ENCODE results near the gene KLHL22.

DNA sequence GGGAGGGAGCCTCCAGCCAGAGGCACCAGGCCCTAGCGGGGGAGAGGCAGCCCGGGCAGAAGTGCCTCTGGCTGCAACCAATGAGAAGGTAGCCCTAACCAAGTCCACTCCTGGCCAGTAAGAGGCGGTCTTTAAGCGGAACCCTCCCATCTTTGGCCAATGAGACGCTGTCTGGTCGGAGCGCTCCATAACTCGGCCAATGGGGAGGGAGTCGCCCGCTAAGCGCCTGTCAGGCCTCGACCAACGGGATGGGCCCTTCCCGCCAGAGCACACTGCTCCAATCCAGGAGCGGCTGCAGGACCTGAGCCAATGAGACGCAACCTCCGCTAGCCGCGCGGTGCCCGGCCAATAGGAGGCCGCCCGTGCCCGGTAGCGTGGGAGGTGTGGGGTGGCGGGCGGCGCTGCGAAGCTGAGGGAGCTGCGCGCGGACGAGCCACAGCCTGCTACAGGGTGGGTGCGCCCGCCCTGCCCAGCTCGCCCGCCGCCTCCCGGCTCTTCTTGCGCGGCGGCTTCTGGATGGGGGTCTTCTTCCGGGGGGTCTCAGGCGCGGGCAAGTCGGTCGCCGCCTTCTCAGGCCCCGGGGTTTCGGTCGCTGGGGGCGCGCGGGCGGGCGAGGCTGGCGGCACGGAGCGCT lies 70.5 kb downstream of the KLHL22 start:
- TF ChIP-seq, protein P1, sequence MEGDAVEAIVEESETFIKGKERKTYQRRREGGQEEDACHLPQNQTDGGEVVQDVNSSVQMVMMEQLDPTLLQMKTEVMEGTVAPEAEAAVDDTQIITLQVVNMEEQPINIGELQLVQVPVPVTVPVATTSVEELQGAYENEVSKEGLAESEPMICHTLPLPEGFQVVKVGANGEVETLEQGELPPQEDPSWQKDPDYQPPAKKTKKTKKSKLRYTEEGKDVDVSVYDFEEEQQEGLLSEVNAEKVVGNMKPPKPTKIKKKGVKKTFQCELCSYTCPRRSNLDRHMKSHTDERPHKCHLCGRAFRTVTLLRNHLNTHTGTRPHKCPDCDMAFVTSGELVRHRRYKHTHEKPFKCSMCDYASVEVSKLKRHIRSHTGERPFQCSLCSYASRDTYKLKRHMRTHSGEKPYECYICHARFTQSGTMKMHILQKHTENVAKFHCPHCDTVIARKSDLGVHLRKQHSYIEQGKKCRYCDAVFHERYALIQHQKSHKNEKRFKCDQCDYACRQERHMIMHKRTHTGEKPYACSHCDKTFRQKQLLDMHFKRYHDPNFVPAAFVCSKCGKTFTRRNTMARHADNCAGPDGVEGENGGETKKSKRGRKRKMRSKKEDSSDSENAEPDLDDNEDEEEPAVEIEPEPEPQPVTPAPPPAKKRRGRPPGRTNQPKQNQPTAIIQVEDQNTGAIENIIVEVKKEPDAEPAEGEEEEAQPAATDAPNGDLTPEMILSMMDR (IDR thresholded peaks at IDR 0.05; ENCODE audit: low read depth, low read length) = no peak
- no peak for TF ChIP-seq EZH2phosphoT487 (IDR thresholded peaks at IDR 0.05; ENCODE audit: low read depth)
